ENCODE results near the gene IFITM2.

GRCh38 chr11:357582-357981 is 50.0 kb downstream of the IFITM2 start:
- TF ChIP-seq CTCF (IDR thresholded peaks at IDR 0.05) (no peak), RFX5 (IDR thresholded peaks at IDR 0.05; ENCODE audit: low read length) (no peak)
